Mucosa of gallbladder (tissue), 1 donor: ENCODE measurements around the gene ERH. TPM values are rescaled to one million over a fixed set of nuclear protein-coding genes. Genes with fewer than 3 reads are reported as not detected.
A peak's percentile ranks its signal among the peaks of the same experiment; 100 is the strongest.
"Not testable (repeated sequence)": the region's sequence is repeated elsewhere in the genome, so short reads cannot be mapped to it uniquely, and the experiment has no call there.

ENCODE experiments used
- DNase-seq: peaks from one replicate; pipeline ENCODE4 v3.0.0-alpha.2; 2020; ENCODE audit warnings: low spot score
- total RNA-seq: library from RNA; stranded (reverse); gene quantifications from one replicate; pipeline ENCODE4 v1.2.1, GENCODE V29; 2021
- donor health status: DM: no; HTN: no; CAD: no.

The ERH gene
- total RNA-seq, 1 donor from 2014 or later: 136 TPM

DNA sequence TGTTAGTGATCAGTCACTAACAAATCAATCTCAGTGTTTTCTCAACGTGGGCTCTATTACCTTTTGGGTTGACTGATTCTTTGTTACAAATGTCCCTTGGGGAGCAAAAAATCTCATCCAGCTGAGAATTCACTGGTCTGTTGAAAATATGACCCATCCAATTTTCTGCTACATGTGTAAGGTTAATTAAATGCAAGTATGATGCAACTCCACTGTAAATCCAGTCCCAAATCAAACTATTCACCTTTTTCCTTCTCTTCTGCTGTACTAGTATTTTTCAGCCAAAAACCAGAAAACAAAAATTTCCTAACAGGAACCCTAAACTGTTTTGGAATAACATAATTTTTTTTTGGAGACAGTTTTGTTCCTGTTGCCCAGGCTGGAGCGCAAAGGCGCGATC lies 2.2 kb downstream of the ERH start:
- no peak for DNase-seq

DNA sequence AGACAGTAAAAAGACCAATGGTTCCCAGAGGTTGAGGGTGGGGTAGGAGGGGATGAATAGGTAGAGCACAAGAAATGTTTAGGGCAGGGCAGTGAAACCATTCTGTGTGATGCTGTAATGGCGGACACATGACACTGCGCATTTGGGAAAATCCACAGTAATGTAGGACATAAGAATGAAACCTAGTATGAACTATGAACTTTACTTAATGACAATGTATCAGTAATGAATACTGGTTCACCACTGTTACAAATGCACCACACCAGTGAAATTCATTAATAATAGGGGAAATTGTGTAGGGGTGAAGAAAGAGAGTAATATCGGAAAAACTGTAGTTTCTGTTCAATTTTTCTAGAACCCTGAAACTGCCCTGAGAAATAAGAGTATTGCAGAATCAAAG lies 5.6 kb downstream of the ERH start:
- DNase-seq: no peak

DNA sequence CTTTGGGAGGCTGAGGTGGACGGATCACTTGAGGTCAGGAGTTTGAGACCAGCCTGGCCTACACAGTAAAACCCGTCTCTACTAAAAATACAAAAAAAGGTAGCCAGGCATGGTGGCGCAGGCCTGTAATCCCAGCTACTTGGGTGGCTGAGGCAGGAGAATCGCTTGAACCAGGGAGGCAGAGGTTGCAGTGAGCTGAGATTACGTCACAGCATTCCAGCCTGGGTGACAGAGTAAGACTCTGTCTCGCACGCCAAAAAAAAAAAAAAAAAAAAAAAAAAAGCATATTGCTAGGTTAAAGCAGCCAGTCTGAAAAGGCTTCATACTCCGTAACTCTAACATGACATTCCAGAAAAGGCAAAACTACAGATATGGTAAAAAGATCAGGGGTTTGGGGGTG lies 6.7 kb downstream of the ERH start:
- not testable (repeated sequence) for DNase-seq

DNA sequence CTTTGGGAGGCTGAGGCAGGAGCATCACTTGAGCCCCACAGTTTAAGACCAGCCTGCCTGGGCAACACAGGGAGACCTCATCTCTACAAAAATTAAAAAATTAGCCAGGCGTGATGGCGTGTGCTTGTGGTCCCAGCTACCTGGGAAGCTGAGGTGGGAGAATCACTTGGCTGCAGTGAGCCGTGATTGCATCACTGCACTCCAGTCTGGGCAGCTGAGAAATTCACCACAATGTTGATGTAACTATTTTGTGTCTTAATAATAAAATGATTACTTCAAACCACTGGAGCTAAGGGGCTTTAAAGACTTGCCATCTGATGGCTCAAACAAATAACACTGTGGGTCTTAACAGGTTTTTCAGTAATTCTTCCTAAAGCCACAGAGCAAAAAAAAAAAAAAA lies 10.8 kb downstream of the ERH start:
- no peak for DNase-seq

- no peak for DNase-seq
Observed at GRCh38 chr14:69378274-69378673, 19.8 kb downstream of the ERH start.

DNA sequence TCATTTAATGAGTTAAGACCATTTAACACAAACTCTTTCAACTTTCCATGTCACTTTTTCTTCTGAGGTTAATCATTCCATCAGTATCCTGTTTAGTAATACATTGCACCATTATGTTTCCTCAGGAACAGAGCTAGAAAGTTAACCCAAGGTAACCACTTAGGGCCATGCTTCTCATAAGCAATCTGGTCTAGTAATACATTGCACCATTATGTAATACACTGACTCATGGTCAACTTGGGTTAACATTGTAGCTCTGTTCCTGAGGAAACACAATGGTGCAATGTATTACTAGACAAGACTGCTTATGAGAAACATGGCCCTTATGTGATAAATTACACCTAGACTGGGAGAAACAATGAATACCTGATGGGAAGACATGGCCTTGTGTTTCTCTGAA lies 21.7 kb downstream of the ERH start:
- no peak for DNase-seq

DNA sequence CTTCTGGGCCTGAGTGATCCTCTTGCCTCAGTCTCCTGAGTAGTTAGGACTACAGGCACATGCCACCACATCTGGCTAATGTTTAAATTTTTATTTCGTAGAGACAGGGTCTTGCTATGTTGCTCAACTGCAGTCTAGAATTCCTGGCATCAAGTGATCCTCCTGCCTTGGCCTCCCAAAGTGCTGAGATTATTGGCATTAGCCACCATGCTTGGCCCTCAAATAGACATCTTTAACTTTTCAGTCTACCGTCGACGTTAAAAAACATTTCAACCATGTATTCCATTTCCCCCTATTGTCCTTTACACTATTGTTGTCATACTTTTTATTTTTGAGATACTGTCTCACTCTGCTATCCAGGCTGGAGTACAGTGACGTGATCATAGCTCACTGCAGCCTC lies 22.4 kb downstream of the ERH start:
- DNase-seq: no peak

GRCh38 chr14:69375182-69375581 lies 22.9 kb downstream of the ERH start:
- no peak for DNase-seq

GRCh38 chr14:69374235-69374634 lies 23.9 kb downstream of the ERH start:
- no peak for DNase-seq

DNA sequence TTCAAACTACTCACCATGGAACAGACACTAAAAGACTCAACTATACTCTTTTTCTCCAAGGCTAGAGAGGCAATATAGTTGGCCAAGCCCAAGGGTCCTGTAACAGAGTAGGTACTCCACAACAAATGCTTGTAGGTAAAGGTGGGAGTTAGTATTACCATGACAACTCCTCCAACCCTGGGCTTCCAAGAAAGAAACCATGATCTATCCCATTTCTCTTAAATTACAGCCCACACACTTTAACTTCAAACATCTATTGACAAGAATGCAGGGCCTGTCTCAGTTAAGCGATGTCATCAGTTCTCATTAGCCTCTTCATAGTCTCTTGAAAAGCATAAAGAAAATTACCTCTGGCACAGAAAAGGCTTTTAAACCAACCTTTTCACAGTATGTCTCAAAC lies 25.0 kb downstream of the ERH start:
- no peak for DNase-seq

GRCh38 chr14:69372146-69372545 lies 26.0 kb downstream of the ERH start:
- DNase-seq: no peak

GRCh38 chr14:69370061-69370460 lies 28.0 kb downstream of the ERH start:
- DNase-seq: no peak

- DNase-seq: no peak
Observed at GRCh38 chr14:69368381-69368780, 29.7 kb downstream of the ERH start.

GRCh38 chr14:69366761-69367160 lies 31.3 kb downstream of the ERH start:
- DNase-seq: no peak

DNA sequence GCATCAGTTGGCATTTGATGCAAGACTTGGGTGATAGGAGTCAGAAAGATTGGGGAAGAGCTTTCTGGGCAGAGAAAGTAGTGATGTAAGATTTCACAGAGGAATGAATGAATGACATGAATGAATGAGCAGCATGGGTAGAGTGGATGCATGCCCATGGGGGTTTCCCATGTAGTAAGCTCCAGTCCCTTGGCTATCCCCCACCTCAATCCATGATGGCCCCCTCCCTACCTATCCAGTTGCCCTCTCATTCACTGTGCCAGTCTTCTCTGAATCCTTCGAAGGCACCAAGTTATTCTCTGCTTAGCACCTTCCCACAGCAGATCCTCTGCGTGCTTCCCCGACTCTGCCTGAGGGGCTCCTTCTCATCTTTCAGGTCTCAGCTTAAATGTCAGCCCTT lies 32.0 kb downstream of the ERH start:
- no peak for DNase-seq

- DNase-seq: no peak
Observed at GRCh38 chr14:69364378-69364777, 33.7 kb downstream of the ERH start.

GRCh38 chr14:69363964-69364363 lies 34.1 kb downstream of the ERH start:
- DNase-seq: no peak

DNA sequence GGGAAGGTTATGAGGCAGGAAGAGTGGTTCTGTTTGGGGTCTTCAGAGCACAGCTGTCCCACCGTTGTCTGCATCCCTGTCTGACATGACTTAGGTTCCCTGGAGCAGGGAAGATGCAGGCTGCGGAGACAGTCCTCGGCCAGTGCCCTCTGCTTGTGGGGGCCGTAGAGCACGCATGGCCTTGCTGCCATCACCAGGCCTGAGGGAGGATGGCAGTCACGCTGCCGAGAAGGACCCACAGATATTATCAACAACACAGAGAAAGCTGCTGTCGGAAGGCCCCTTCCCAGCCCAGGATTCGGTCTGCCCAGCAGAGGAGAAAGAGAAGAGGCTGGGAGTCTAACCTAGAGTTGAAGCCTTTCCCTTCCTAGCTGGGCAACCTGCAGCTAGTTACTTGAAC lies 35.0 kb downstream of the ERH start:
- DNase-seq: peak; percentile 23

DNA sequence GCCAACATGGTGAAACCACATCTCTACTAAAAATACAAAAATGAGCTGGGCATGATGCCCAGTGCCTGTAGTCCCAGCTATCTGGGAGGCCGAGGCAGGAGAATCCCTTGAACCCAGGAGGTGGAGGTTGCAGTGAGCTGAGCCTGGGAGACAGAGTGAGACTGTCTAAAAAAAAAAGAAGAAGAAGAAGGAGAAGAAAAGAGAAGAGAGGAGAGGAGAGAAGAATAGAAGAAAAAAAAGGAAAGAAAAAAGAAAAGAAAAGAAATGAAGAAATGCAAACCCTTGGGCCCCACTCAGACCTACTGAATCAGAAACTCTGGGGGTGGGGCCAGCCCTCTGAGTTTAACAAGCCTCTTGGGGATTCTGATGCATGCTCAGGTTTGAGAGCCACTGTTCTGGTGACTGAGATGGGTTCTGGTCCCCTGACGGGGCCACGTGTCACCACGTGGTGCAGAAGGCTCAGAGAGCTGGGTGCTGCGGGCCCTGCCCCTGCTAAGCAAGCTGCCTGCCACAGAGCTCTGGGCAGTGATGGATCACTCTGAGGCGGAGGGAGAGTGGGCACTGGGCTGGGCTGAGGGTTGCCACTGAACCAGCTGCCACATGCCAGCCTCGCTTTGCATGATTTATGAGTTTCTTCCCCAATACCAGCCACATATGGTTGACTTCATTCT lies 37.5 kb downstream of the ERH start:
- no peak for DNase-seq

DNA sequence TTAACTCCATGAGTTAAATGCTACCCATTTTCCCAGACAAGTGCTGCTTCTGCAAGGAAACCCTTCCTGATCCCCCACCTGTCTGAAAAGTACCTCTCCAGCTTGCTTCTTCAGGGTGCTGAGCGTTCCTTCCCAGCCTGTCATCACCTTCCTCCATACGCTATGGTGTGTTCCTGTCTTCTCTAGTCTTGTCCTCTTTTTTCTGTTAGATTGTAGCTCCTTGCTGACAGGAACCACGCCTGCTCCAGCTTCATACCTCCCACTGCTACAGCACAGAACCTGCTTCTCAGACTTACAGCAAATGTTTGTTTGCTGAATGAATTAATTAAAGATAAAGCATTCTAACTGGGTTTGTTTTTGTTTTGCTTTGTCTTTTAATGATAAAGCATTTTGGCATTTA lies 39.1 kb downstream of the ERH start:
- no peak for DNase-seq

DNA sequence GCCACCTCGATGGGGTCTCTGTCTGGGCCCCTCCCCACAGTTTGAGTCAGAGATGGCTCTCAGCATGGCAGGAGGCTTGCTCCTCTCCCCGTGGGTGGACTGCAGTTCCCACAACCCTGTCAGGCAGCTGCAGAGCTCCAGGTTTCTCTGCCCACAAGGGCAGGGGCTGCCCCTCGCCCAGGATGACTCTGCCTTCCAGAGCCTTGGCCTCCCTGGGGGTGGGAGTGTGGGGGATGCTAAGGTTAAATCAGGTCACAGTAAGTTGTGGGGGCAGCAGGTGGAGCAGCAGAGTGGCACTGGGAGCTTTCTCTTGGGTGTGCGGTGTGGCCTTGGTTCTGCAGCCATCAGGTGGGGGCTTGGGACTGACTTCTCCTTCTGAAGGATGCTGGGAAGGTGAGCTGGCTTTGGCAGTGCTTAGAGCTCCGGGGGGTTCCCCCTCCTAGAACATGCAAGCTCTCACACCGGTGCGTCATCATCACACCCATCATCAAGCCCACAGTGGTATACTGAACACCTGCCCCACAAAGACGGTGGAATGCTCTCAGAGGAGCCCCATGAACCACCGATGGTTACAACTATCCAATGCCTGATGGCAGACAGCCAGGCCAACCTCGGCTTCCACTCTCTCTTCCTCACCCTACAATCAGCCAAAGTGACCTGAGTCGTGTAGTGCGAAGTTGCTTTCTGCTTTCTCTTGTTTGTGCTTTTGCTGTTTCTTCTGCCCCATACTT lies 39.7 kb downstream of the ERH start:
- no peak for DNase-seq

- no peak for DNase-seq
Observed at GRCh38 chr14:69357544-69358200, 40.4 kb downstream of the ERH start.

GRCh38 chr14:69356903-69357543 lies 41.1 kb downstream of the ERH start:
- DNase-seq: no peak
